Calu3 (cell line): ENCODE measurements around the gene TPK1. TPM values are rescaled to one million over a fixed set of nuclear protein-coding genes. Genes with fewer than 3 reads are reported as not detected.

Source experiments
- BruUV-seq: library from RNA; stranded (reverse); fragments of 400-500 nt; replicated peaks from 2 replicates; lab custom pipeline; 2021; lab: Mats Ljungman, UMichigan
- CTCF ChIA-PET: fragments of 300-600 bp; sonication (Branson Sonifier 250); formaldehyde crosslinking; loops from one replicate; lab custom pipeline; 2022; ENCODE audit warnings: antibody characterized with exemption; lab: Charles Lee
- DNase-seq: peaks from one replicate; pipeline ENCODE4 v3.0.0; 2022
- H3K27ac Mint-ChIP-seq: one replicate; pipeline ENCODE4 v1.8.0; 2022; ENCODE audit warnings: mixed read lengths; ENCODE audit not compliant: unreplicated experiment
- H3K27me3 Mint-ChIP-seq: one replicate; pipeline ENCODE4 v1.8.0; 2022; ENCODE audit warnings: mixed read lengths; ENCODE audit not compliant: unreplicated experiment
- H3K36me3 Mint-ChIP-seq: one replicate; pipeline ENCODE4 v1.8.0; 2022; ENCODE audit warnings: mild to moderate bottlenecking, moderate library complexity, mixed read lengths; ENCODE audit not compliant: insufficient read depth, unreplicated experiment
- H3K4me1 Mint-ChIP-seq: one replicate; pipeline ENCODE4 v1.8.0; 2022; ENCODE audit warnings: mild to moderate bottlenecking, low read depth, mixed read lengths; ENCODE audit not compliant: unreplicated experiment
- H3K4me3 Mint-ChIP-seq: one replicate; pipeline ENCODE4 v1.8.0; 2022; ENCODE audit warnings: mild to moderate bottlenecking, low read depth, moderate library complexity, mixed read lengths; ENCODE audit not compliant: unreplicated experiment
- H3K9me3 Mint-ChIP-seq: one replicate; pipeline ENCODE4 v1.8.0; 2022; ENCODE audit warnings: low read depth, mixed read lengths; ENCODE audit not compliant: unreplicated experiment
- intact Hi-C: fragments of 100-400 bp; cut with micrococcal nuclease; formaldehyde crosslinking; loops from one replicate; pipeline ENCODE4 v1.10.0; 2022; ENCODE audit not compliant: unreplicated experiment
- total RNA-seq: library from RNA; stranded (reverse); gene quantifications from 2 replicates; pipeline ENCODE4 v1.2.3, GENCODE V29; 2022
- TF ChIP-seq, protein P1 (sequence below): fragments of 200-600 bp; IDR thresholded peaks from one replicate; pipeline ENCODE4 v1.8.0; 2022; ENCODE audit warnings: antibody characterized with exemption; ENCODE audit not compliant: unreplicated experiment

Gene TPK1
- total RNA-seq, 1 experiment from 2014 or later: 13.2 TPM

DNA sequence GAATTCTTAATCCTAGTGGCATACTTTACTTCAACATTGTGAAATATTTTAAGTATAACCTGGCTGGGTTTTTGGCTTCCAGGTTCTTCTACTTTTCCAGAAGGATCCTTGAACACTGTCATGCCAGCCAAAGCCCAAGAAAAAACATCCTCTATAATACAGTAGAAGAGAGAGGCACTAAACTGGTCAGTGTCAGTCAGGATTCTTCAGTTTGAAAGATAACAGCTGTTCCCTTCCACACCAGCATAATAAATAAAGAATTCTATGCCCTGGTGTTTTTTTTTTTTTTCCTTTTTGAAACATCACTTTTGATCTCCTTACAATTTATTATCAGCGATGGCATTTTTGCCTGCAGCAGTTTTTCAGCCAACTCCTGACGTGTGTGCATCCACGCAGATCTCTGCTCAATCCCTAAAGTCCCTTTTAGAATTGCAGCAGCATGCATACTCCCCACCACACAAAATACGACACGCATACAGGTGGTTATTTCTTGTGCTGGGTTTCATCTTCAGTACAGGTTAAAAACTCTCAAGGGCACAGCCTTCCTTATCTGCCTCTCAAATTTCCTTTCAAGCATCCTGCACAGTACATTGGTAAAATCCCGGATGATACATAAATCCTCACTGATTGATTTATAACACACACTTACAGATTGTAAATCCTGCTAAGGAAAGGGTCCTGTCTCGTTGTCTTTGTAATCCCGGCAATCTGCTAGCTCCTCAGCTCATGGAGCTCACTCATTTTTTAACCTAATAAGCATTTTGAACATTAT lies 100.2 kb downstream of the TPK1 start:
- Mint-ChIP-seq H3K9me3 (no peaks in the 10 kb centered on the region), H3K27ac (no peak overlapping the region), H3K4me1 (peaks cover 8% of the 10 kb centered on the region), H3K4me3 (no peak overlapping the region), H3K27me3 (no peaks in the 10 kb centered on the region), H3K36me3 (no peaks in the 10 kb centered on the region)
- CTCF ChIA-PET: no interaction called here
- no peak for DNase-seq
- BruUV-seq: no TSS peak
- intact Hi-C loops: loop anchor here (5.0 kb wide), 1 partner anchor 97 kb away; no protein-coding TSS in a partner anchor
- TF ChIP-seq, protein P1, sequence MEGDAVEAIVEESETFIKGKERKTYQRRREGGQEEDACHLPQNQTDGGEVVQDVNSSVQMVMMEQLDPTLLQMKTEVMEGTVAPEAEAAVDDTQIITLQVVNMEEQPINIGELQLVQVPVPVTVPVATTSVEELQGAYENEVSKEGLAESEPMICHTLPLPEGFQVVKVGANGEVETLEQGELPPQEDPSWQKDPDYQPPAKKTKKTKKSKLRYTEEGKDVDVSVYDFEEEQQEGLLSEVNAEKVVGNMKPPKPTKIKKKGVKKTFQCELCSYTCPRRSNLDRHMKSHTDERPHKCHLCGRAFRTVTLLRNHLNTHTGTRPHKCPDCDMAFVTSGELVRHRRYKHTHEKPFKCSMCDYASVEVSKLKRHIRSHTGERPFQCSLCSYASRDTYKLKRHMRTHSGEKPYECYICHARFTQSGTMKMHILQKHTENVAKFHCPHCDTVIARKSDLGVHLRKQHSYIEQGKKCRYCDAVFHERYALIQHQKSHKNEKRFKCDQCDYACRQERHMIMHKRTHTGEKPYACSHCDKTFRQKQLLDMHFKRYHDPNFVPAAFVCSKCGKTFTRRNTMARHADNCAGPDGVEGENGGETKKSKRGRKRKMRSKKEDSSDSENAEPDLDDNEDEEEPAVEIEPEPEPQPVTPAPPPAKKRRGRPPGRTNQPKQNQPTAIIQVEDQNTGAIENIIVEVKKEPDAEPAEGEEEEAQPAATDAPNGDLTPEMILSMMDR: no peak

DNA sequence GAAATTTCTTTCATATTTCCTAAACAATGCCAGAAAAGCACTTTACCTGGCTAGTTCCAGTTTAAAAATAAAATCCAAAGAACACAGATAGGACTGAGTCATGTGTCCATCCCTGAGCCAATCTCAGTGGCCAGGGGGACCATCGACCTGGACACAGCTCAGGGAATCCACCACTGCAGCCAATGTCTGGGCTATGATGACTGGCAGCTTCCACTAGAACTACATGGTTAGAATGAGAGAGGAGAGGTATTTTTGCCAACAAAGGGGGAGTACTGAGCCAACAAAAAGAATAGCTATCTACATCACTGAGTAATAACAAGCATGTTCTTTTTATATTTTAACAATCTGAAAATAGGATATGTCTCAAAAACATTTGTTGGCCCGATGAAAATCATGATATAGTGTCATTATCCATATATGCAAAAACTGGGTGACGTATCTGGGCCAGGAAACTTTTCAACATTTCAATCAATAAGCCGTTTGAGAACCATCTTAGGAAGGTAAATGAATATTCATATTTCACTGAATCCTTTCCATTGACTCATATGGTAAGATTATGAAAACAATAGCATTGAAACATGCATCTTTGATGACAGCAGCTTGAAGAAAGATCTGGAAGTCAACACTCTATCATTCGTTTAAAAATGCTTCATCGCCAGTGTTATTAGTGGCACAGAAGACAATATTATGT lies 104.0 kb downstream of the TPK1 start:
- Mint-ChIP-seq H3K4me3 (no peak overlapping the region), H3K9me3 (no peaks in the 10 kb centered on the region), H3K36me3 (no peaks in the 10 kb centered on the region), H3K27ac (no peak overlapping the region), H3K27me3 (no peaks in the 10 kb centered on the region), H3K4me1 (peaks cover 4% of the 10 kb centered on the region)
- no TSS peak for BruUV-seq
- intact Hi-C loops: no loop called here
- TF ChIP-seq, protein P1: no peak
- DNase-seq: no peak
- CTCF ChIA-PET: no interaction called here

DNA sequence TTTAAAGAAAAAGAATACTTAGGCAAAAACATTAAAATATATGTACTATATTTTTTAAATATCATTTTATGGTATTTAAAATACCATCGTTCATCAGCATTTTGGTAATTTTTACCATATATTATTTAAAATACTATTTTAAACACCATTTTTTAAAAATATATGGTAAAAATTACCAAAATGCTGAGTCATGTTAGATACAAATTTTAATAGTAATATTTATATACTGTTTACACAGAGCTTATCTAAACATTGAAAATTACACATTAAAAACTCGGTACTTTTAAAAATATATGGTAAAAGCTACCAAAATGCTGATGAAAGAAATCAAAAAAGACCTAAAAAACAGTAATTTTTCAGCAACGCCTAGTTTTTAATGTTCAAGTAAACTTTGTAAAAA lies 105.6 kb downstream of the TPK1 start:
- CTCF ChIA-PET: no interaction called here
- Mint-ChIP-seq H3K4me3 (no peak overlapping the region), H3K27ac (no peak overlapping the region), H3K27me3 (no peaks in the 10 kb centered on the region), H3K9me3 (no peaks in the 10 kb centered on the region), H3K36me3 (no peaks in the 10 kb centered on the region), H3K4me1 (no peaks in the 10 kb centered on the region)
- BruUV-seq: no TSS peak
- intact Hi-C loops: no loop called here
- no peak for DNase-seq
- TF ChIP-seq, protein P1: no peak

DNA sequence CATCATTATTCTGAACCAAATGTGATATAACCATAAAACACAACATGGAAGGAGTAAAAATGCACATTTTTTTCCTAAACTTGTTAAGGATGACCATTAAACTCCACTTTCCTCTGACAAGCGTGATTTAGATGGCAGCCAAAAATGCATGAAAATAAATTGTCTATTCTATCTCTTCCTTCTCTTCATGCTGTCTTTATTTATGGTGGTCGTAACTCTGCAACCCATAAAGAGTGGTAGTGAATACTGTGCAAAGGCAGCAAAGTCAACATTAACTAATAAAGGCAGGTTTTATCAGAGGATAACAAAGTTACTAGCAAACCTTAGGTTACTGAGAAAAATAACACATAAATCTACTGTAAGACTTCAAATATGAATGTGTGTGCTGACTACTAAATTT lies 106.6 kb downstream of the TPK1 start:
- no peak for DNase-seq
- no peaks in the 10 kb centered on the region for H3K27me3 Mint-ChIP-seq
- H3K9me3 Mint-ChIP-seq: no peaks in the 10 kb centered on the region
- CTCF ChIA-PET: no interaction called here
- peaks cover 5% of the 10 kb centered on the region for H3K36me3 Mint-ChIP-seq
- TF ChIP-seq, protein P1: no peak
- H3K27ac Mint-ChIP-seq: no peak overlapping the region
- no peaks in the 10 kb centered on the region for H3K4me1 Mint-ChIP-seq
- H3K4me3 Mint-ChIP-seq: no peak overlapping the region
- intact Hi-C loops: no loop called here
- BruUV-seq: no TSS peak
